Panc1 (cell line): ENCODE measurements around the gene C11orf68. TPM values are rescaled to one million over a fixed set of nuclear protein-coding genes. Genes with fewer than 3 reads are reported as not detected.

Source experiments
- ATAC-seq: fragments of 200-7000 bp; cut with Tn5 transposase; 2 replicates; pipeline ENCODE4 v1.9.1; 2020; ENCODE audit warnings: mild to moderate bottlenecking, moderate library complexity
- BruUV-seq: library from RNA; stranded (reverse); fragments of 400-500 nt; replicated peaks from 2 replicates; lab custom pipeline; 2021; lab: Mats Ljungman, UMichigan
- CTCF ChIA-PET: fragments of 300-600 bp; sonication (Branson Sonifier 250); formaldehyde crosslinking; loops from one replicate; lab custom pipeline; 2022; ENCODE audit warnings: antibody characterized with exemption; lab: Charles Lee
- POLR2A ChIA-PET: fragments of 300-600 bp; sonication (Branson Sonifier 250); formaldehyde crosslinking; loops from one replicate; lab custom pipeline; 2022; ENCODE audit warnings: antibody characterized with exemption; lab: Charles Lee
- DNase-seq: peaks from one replicate; pipeline ENCODE4 v3.0.0-alpha.2; 2010; ENCODE audit warnings: low read depth, low spot score
- H3K27ac ChIP-seq: 2 replicates; pipeline ENCODE4 v1.5.1; 2011; ENCODE audit warnings: mild to moderate bottlenecking, low read length, inconsistent platforms
- H3K27me3 ChIP-seq: fragments of 200-500 bp; sonication (Bioruptor generic); 2 replicates; pipeline ENCODE4 v1.6.0; 2014; ENCODE audit warnings: low read length, inconsistent platforms; ENCODE audit not compliant: control insufficient read depth, insufficient read depth
- H3K36me3 ChIP-seq: fragments of 200-500 bp; sonication (Bioruptor generic); 2 replicates; pipeline ENCODE4 v1.5.1; 2014; ENCODE audit warnings: inconsistent platforms, mild to moderate bottlenecking, low read length, moderate library complexity; ENCODE audit not compliant: control insufficient read depth, insufficient read depth
- H3K4me1 ChIP-seq: 2 replicates; pipeline ENCODE4 v1.5.1; 2011; ENCODE audit warnings: inconsistent platforms, mild to moderate bottlenecking, low read length, moderate library complexity; ENCODE audit not compliant: control insufficient read depth, insufficient read depth
- H3K4me3 ChIP-seq, 2 experiments: 2 replicates each; pipeline ENCODE4 v1.5.1; 2011 to 2012; ENCODE audit warnings: low read depth in 2 of 2, low read length in 2 of 2, mild to moderate bottlenecking in 2 of 2, inconsistent platforms in 1 of 2, moderate library complexity in 1 of 2
- H3K9me3 ChIP-seq: fragments of 200-500 bp; sonication (Bioruptor generic); 2 replicates; pipeline ENCODE4 v1.5.1; 2014; ENCODE audit warnings: low read depth, mild to moderate bottlenecking, inconsistent platforms, low read length, moderate library complexity; ENCODE audit not compliant: control insufficient read depth, insufficient read depth
- POLR2AphosphoS5 ChIP-seq: IDR thresholded peaks from 2 replicates; pipeline ENCODE4 v1.6.1; 2012; ENCODE audit warnings: mild to moderate bottlenecking, low read depth, low read length, moderate library complexity
- SIN3A ChIP-seq: IDR thresholded peaks from 2 replicates; pipeline ENCODE4 v1.6.1; 2012; ENCODE audit warnings: low read depth, mild to moderate bottlenecking, low read length, moderate library complexity, borderline replicate concordance; ENCODE audit not compliant: insufficient read depth
- TCF7L2 ChIP-seq: IDR thresholded peaks from 2 replicates; pipeline ENCODE4 v1.6.1; 2011; ENCODE audit warnings: mild to moderate bottlenecking, low read depth, low read length, inconsistent platforms
- in situ Hi-C: cut with HindIII; loops from 2 replicates; pipeline ENCODE4 v1.10.0; 2016; ENCODE audit warnings: low sequenced_read_pairs, low pct_unique_long_range_greater_than_20kb
- intact Hi-C: fragments of 100-400 bp; cut with micrococcal nuclease; formaldehyde crosslinking; loops from one replicate; pipeline ENCODE4 v1.10.0; 2022; ENCODE audit not compliant: unreplicated experiment
- total RNA-seq: library from RNA; stranded (reverse); gene quantifications from one replicate; pipeline ENCODE4 v1.2.1, GENCODE V29; 2021; ENCODE audit not compliant: unreplicated experiment
- TF ChIP-seq, protein P1 (sequence below): fragments of 450-650 bp; IDR thresholded peaks from 2 replicates; pipeline ENCODE4 v1.5.1; 2017; ENCODE audit warnings: mild to moderate bottlenecking
- TF ChIP-seq, protein P2 (sequence below), 2 experiments: IDR thresholded peaks; 2 replicates each; pipeline ENCODE4 v1.6.1; 2011 to 2012; ENCODE audit warnings: low read depth in 2 of 2, control low read depth in 1 of 2, low read length in 1 of 2, mild to moderate bottlenecking in 1 of 2, moderate library complexity in 1 of 2; ENCODE audit not compliant: insufficient read depth in 1 of 2

C11orf68 gene
- total RNA-seq, 1 experiment from 2014 or later = 84.7 TPM

DNA sequence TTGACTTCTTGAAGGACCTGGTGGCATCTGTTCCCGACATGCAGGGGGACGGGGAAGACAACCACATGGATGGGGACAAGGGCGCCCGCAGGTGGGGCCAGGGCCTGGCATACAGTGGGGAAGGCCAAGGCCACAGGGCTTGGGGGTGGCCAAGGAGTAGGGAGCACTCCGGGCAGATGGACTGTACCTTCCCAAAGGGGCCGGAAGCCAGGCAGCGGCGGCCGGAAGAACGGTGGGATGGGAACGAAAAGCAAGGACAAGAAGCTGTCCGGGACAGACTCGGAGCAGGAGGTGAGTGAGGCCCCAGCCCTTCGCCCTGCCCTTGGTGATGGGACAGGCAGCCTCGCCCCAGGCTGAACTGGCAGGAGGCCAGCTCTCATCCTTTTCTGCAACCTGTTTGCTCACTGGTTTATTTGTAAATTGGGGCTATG is 1.5 kb upstream of the C11orf68 start:
- TF ChIP-seq, protein P1, sequence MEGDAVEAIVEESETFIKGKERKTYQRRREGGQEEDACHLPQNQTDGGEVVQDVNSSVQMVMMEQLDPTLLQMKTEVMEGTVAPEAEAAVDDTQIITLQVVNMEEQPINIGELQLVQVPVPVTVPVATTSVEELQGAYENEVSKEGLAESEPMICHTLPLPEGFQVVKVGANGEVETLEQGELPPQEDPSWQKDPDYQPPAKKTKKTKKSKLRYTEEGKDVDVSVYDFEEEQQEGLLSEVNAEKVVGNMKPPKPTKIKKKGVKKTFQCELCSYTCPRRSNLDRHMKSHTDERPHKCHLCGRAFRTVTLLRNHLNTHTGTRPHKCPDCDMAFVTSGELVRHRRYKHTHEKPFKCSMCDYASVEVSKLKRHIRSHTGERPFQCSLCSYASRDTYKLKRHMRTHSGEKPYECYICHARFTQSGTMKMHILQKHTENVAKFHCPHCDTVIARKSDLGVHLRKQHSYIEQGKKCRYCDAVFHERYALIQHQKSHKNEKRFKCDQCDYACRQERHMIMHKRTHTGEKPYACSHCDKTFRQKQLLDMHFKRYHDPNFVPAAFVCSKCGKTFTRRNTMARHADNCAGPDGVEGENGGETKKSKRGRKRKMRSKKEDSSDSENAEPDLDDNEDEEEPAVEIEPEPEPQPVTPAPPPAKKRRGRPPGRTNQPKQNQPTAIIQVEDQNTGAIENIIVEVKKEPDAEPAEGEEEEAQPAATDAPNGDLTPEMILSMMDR = no peak
- TF ChIP-seq POLR2AphosphoS5 = no peak
- TF ChIP-seq SIN3A = 0 out of 2 replicates have a peak, but pooled peaks have one; percentile 55

DNA sequence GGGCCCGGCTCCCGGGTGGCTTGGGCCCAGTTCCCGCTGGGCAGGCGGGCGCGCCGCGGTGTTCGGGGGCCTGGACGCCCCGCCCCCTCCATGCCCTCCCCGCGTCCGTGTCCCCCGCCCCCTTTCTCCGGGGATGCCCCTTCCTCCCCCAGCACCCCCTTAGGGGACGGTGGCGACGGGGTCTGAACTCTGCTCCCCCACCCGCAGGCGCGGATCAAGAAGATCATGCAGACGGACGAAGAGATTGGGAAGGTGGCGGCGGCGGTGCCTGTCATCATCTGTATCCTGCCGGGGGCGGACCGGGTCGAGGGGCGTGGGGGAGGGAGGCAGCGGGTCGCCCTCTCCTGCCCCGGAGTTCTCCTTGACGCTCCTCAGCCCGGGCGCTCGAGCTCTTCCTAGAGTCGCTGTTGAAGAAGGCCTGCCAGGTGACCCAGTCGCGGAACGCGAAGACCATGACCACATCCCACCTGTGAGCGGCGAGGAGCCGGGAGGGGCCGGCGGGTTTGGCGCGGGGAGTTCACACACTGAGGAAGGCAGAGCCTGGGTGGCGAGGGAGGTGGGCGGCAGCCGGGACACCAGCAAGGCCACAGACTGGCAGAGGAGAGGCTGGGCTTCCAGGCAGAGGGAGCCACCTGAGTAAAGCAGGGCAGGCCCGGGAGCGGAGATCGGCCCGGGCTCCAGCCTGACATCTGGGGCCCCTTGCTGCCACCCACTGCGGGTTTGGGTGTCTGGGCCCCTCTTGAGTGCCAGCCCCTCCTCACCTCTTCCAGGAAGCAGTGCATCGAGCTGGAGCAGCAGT is 910 bp upstream of the C11orf68 start:
- Histone ChIP-seq H3K4me1 (peaks cover 50% of the 10 kb centered on the region), H3K9me3 (no peaks in the 10 kb centered on the region), H3K27me3 (no peaks in the 10 kb centered on the region), H3K27ac (peak overlapping the region; percentile 98), H3K36me3 (peaks cover 3% of the 10 kb centered on the region; the same call in 1 of the 2 replicates), H3K4me3 (peak overlapping the region; percentile 84 to 91)
- in situ Hi-C loops = no loop called here
- intact Hi-C loops = no loop called here
- ChIA-PET POLR2A (no interaction called here), CTCF (no interaction called here)
- TF ChIP-seq, protein P1 = no peak
- TF ChIP-seq SIN3A (no peak), TCF7L2 (no peak), POLR2AphosphoS5 (no peak; the same call in 1 of the 2 replicates)
- TF ChIP-seq, protein P2, sequence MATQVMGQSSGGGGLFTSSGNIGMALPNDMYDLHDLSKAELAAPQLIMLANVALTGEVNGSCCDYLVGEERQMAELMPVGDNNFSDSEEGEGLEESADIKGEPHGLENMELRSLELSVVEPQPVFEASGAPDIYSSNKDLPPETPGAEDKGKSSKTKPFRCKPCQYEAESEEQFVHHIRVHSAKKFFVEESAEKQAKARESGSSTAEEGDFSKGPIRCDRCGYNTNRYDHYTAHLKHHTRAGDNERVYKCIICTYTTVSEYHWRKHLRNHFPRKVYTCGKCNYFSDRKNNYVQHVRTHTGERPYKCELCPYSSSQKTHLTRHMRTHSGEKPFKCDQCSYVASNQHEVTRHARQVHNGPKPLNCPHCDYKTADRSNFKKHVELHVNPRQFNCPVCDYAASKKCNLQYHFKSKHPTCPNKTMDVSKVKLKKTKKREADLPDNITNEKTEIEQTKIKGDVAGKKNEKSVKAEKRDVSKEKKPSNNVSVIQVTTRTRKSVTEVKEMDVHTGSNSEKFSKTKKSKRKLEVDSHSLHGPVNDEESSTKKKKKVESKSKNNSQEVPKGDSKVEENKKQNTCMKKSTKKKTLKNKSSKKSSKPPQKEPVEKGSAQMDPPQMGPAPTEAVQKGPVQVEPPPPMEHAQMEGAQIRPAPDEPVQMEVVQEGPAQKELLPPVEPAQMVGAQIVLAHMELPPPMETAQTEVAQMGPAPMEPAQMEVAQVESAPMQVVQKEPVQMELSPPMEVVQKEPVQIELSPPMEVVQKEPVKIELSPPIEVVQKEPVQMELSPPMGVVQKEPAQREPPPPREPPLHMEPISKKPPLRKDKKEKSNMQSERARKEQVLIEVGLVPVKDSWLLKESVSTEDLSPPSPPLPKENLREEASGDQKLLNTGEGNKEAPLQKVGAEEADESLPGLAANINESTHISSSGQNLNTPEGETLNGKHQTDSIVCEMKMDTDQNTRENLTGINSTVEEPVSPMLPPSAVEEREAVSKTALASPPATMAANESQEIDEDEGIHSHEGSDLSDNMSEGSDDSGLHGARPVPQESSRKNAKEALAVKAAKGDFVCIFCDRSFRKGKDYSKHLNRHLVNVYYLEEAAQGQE (IDR thresholded peaks at IDR 0.05; ENCODE audit: insufficient read depth in 1 of 2, low read depth in 2 of 2, low read length in 1 of 2) = no peak
- DNase-seq (no peak), ATAC-seq (peak; percentile 27)
- TSS peak; percentile 89 for BruUV-seq

More for the DNA sequence above, 1.5 kb upstream of the C11orf68 start:
- Histone ChIP-seq H3K27me3 (no peaks in the 10 kb centered on the region), H3K9me3 (no peaks in the 10 kb centered on the region), H3K36me3 (peaks cover 3% of the 10 kb centered on the region; the same call in 1 of the 2 replicates), H3K4me1 (peaks cover 46% of the 10 kb centered on the region), H3K27ac (peak overlapping the region; percentile 98), H3K4me3 (peak overlapping the region; percentile 84 to 91)
- DNase-seq (no peak), ATAC-seq (no peak)
- intact Hi-C loops = no loop called here
- in situ Hi-C loops = no loop called here
- CTCF ChIA-PET = no interaction called here
- POLR2A ChIA-PET = no interaction called here
- no TSS peak for BruUV-seq
